AG04449 (cell line): ENCODE measurements around the gene KCNQ1.

Experiments used
- CTCF ChIA-PET: fragments of 350-600 bp; formaldehyde crosslinking; extraction: SDS; loops from one replicate; lab custom pipeline; 2021; ENCODE audit warnings: antibody characterized with exemption; lab: Yijun Ruan, JAX
- POLR2A ChIA-PET: fragments of 400-600, 350-600 bp; formaldehyde crosslinking; extraction: SDS; loops from one replicate; lab custom pipeline; 2020; ENCODE audit warnings: antibody characterized with exemption, inconsistent platforms; lab: Yijun Ruan, JAX
- DNase-seq: peaks from one replicate; pipeline ENCODE4 v3.0.0-alpha.2; 2010; ENCODE audit warnings: low read depth, low spot score
- H3K4me3 ChIP-seq: 2 replicates; pipeline ENCODE4 v1.5.1; 2011; ENCODE audit warnings: low read depth, mild to moderate bottlenecking, control low read depth, low read length
- TF ChIP-seq, protein P1 (sequence below): IDR thresholded peaks from one replicate; pipeline ENCODE4 v1.5.1; 2011; ENCODE audit warnings: mild to moderate bottlenecking, moderate library complexity, low read length, control low read depth, inconsistent platforms; ENCODE audit not compliant: insufficient read depth; ENCODE audit errors: missing control alignments

The KCNQ1 gene

GRCh38 chr11:2657697-2658284, 213.0 kb downstream of the KCNQ1 start:
- no peak for DNase-seq
- ChIA-PET CTCF (interaction anchor here (1.2 to 1.7 kb wide), 2 partner anchors 44 to 230 kb away, joined by 4 read pairs; no protein-coding TSS in a partner anchor), POLR2A (no interaction called here)
- no peak overlapping the region for H3K4me3 ChIP-seq
- TF ChIP-seq, protein P1, sequence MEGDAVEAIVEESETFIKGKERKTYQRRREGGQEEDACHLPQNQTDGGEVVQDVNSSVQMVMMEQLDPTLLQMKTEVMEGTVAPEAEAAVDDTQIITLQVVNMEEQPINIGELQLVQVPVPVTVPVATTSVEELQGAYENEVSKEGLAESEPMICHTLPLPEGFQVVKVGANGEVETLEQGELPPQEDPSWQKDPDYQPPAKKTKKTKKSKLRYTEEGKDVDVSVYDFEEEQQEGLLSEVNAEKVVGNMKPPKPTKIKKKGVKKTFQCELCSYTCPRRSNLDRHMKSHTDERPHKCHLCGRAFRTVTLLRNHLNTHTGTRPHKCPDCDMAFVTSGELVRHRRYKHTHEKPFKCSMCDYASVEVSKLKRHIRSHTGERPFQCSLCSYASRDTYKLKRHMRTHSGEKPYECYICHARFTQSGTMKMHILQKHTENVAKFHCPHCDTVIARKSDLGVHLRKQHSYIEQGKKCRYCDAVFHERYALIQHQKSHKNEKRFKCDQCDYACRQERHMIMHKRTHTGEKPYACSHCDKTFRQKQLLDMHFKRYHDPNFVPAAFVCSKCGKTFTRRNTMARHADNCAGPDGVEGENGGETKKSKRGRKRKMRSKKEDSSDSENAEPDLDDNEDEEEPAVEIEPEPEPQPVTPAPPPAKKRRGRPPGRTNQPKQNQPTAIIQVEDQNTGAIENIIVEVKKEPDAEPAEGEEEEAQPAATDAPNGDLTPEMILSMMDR, result no peak

GRCh38 chr11:2660357-2660939, 215.6 kb downstream of the KCNQ1 start:
- DNase-seq, result no peak
- TF ChIP-seq, protein P1, result no peak
- no peak overlapping the region for H3K4me3 ChIP-seq
- CTCF ChIA-PET, result no interaction called here
- POLR2A ChIA-PET, result no interaction called here

GRCh38 chr11:2661173-2662023, 216.6 kb downstream of the KCNQ1 start:
- TF ChIP-seq, protein P1, result no peak
- H3K4me3 ChIP-seq, result no peak overlapping the region
- ChIA-PET POLR2A (no interaction called here), CTCF (no interaction called here)
- DNase-seq, result no peak

- ChIA-PET POLR2A (no interaction called here), CTCF (no interaction called here)
Observed at GRCh38 chr11:2662024-2662312, 217.2 kb downstream of the KCNQ1 start.

GRCh38 chr11:2662430-2663299, 217.9 kb downstream of the KCNQ1 start:
- no peak overlapping the region for H3K4me3 ChIP-seq
- CTCF ChIA-PET, result no interaction called here
- TF ChIP-seq, protein P1, result no peak
- POLR2A ChIA-PET, result no interaction called here
- DNase-seq, result no peak

More at GRCh38 chr11:2662024-2662312, 217.2 kb downstream of the KCNQ1 start:
- DNase-seq, result no peak
- H3K4me3 ChIP-seq, result no peak overlapping the region
- TF ChIP-seq, protein P1, result no peak
